C4-2B (cell line): ENCODE measurements around the gene DOCK3.

Source experiments
- CTCF ChIP-seq: fragments of 450-650 bp; conservative IDR thresholded peaks from 2 replicates; pipeline ENCODE4 v1.5.1; 2017; ENCODE audit warnings: mild to moderate bottlenecking
- ZFX ChIP-seq: fragments of 450-650 bp; IDR thresholded peaks from 2 replicates; pipeline ENCODE4 v1.6.1; 2017

GRCh38 chr3:50816894-50817293, 142.2 kb downstream of the DOCK3 start:
- TF ChIP-seq CTCF = no peak
- no peak for TF ChIP-seq ZFX
